ENCODE data around the gene TRIM26.

- TF ChIP-seq TAF1 (IDR thresholded peaks at IDR 0.05; ENCODE audit: low read depth) (no peak), EP300 (IDR thresholded peaks at IDR 0.05; ENCODE audit: borderline replicate concordance) (no peak), NFIC (IDR thresholded peaks at IDR 0.05) (no peak), TEAD4 (IDR thresholded peaks at IDR 0.05) (no peak), REST (IDR thresholded peaks at IDR 0.05; ENCODE audit: low read depth) (no peak), CREB1 (IDR thresholded peaks at IDR 0.05; ENCODE audit: low read depth) (no peak), MAX (IDR thresholded peaks at IDR 0.05) (no peak), CEBPB (IDR thresholded peaks at IDR 0.05) (no peak), RAD21 (IDR thresholded peaks at IDR 0.05; ENCODE audit: low read depth) (no peak), FOXM1 (IDR thresholded peaks at IDR 0.05; ENCODE audit: borderline replicate concordance, low read depth) (no peak), YY1 (IDR thresholded peaks at IDR 0.05; ENCODE audit: low read depth) (no peak), ZBTB7A (IDR thresholded peaks at IDR 0.05; ENCODE audit: low read depth) (no peak), EGR1 (IDR thresholded peaks at IDR 0.05) (no peak)
Observed at GRCh38 chr6:30160008-30160784, 53.0 kb downstream of the TRIM26 start.

Measured in Ishikawa (cell line).